GM19238 (cell line): Measurements from ENCODE around the gene CAMSAP2.

Experiments
- DNase-seq: peaks from one replicate; pipeline ENCODE4 v3.0.0; 2011; ENCODE audit warnings: low spot score; ENCODE audit not compliant: insufficient read length

Gene CAMSAP2

GRCh38 chr1:200838676-200839445 lies 100.2 kb downstream of the CAMSAP2 start:
- no peak for DNase-seq

GRCh38 chr1:200845360-200845759 lies 106.7 kb downstream of the CAMSAP2 start:
- no peak for DNase-seq

- no peak for DNase-seq
These were observed 107.7 kb downstream of the CAMSAP2 start for GRCh38 chr1:200846398-200846797.

DNA sequence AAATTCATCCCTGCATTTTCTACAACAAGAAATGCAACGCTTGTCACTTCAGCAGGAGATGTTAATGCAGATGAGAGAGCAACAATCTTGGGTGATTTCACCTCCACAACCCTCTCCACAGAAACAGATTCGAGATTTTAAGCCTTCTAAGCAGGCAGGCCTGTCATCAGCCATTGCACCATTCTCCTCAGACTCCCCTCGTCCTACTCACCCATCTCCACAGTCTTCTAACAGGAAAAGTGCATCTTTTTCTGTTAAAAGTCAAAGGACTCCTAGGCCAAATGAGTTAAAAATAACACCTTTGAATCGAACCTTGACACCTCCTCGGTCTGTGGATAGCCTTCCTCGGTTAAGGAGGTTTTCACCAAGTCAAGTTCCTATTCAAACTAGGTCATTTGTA lies 110.7 kb downstream of the CAMSAP2 start:
- DNase-seq: no peak

- no peak for DNase-seq
These were observed 111.9 kb downstream of the CAMSAP2 start for GRCh38 chr1:200850554-200850953.

DNA sequence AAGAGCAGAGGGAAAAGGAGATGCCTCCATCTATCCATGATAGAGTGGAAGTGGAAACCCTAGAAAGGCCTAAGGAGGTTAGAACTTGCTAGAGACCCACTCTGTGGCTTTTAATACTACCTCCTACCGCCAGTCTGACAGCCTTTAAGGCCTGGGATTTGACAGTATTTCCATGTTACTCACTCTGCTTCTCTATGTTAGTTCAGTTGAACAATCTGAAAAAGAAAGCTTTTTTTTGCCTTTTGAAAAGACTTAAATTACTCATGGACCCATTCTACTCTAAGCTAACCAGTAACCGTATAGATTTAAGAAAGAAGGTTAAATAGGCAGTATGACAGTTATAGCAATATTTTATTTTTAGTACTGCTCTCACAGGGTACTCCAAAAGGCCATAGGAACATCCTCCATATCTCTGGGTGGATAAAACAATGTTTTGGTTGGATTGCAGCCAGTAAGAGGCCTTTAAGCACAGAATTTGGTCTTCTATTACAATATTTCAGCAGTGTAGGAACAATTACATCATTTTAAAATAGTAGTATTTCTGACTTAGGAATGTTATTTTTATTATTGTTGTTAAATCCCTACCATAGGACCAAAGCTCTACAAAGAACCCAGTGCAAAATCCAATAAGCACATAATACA lies 118.1 kb downstream of the CAMSAP2 start:
- DNase-seq: no peak

DNA sequence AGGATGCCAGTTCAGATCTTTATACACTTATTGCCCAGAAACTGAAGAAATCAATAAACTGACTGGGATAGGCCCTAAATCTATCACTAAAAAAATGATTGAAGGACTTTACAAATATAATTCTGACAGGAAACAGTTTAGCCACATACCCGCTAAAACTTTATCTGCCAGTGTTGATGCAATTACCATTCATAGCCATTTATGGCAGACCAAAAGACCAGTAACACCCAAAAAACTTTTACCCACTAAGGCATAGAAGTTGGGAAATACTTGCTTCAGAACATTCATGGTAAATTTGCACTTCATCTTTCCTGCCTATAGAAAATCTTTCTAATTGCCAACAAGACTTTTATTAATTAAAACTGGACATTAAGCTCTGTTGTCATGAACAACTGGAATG lies 119.1 kb downstream of the CAMSAP2 start:
- DNase-seq: no peak

GRCh38 chr1:200861937-200862647 lies 123.4 kb downstream of the CAMSAP2 start:
- DNase-seq: no peak

GRCh38 chr1:200862713-200863415 lies 124.2 kb downstream of the CAMSAP2 start:
- no peak for DNase-seq

DNA sequence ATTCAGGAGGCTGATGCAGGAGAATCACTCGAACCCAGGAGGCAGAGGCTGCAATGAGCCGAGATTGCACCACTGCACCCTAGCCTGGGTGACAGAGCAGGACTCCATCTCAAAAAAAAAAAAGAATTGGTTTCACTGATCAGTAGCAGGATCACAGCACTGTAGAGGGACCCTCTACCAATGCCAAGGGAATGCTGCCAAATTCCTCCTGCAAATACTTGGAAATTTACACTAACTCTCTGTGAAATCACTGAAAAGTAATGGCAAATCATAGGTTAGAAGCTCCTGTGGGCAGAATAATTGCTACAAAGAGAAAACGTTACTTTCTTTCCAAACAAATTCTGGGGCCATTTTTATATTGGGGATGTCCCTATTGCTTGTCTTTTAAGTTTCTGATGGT lies 127.4 kb downstream of the CAMSAP2 start:
- no peak for DNase-seq

- peak; percentile 60 for DNase-seq
These were observed 127.8 kb downstream of the CAMSAP2 start for GRCh38 chr1:200866521-200866920.

- no peak for DNase-seq
These were observed 128.5 kb downstream of the CAMSAP2 start for GRCh38 chr1:200867018-200867811.

DNA sequence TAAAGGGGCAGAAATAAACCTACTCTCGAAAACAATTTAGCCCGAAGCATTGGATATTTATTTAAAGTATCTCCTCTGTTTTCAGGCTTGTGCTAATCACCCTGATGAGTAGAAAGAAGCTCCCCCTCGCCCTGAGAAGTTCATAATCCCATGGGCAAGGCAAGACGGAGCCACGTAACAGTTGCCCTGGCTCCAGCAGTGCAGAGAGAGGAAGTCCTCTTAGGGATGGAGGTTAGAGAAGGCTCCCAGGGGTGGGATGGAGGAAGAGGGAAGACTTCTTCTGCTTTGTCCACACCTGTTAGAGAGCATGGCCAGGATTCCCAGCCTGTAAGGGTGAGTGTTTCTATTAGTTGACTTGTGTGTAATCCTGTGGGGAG lies 130.7 kb downstream of the CAMSAP2 start:
- no peak for DNase-seq

DNA sequence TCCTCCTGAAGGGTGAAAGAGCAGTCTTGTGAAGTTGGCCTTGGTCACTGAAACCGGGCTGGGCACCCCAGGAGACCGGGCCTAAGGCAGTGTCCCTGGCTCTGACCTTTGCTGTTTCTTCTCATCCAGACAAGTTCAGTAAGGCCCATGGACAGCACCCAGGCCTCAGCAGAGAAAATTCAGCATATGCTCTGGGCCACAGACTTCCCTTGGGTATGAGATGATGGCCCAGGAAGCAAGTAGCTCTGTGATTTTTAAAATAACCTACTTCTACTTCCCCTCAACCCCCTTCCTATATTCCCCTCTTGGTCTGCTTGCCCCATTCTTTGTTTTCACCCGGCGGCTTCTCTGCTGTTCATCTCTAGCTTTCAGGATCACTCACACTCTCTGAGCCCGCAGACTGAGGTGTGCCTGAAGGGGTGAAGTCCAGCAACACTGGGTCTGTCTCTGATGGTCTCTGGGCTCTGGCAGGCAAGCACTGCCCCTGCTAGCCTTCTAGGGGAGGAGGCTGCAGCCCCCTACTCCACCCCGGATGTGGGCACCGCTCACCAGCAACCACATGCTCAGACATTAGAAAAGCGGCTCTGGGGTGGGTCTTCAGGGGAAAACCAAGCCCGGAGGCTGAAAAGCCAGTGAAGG lies 131.2 kb downstream of the CAMSAP2 start:
- DNase-seq: no peak

DNA sequence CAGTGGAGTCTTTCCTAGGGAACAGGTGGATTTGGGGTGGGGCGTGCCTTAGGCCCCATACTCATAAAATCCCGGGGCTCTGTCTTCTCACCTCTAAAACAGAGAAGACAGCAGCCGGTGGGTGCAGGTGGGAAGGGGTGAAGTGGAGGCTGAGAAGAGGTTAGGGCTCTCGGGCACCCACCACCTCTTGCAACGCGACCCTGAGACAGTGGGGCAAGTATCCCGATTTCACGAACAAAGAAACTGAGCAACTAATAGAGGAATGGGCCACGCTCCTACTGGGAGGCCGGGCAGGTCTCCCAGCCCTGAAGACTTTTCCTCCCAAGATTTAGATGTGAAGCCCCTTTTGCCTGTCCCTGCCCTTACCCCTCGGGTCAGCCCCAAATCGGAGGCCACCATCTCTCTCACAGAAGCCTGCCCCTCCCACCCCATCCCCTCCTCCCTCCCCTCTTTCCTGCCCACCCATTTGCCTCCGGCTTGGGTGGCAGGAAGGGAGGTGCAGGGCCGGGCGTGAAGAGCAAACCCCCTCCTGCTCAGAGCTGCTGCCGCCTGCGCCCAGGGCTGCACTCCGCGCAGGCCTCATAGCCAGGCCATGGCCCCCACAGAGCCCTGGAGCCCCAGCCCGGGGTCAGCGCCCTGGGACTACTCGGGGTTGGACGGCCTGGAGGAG lies 133.9 kb downstream of the CAMSAP2 start, which contains the start of gene GPR25:
GPR25 (plus strand) TSS at position 536 of the 670 bp plus-strand sequence; CDS start at position 593, 57 bp downstream.
- no peak for DNase-seq

DNA sequence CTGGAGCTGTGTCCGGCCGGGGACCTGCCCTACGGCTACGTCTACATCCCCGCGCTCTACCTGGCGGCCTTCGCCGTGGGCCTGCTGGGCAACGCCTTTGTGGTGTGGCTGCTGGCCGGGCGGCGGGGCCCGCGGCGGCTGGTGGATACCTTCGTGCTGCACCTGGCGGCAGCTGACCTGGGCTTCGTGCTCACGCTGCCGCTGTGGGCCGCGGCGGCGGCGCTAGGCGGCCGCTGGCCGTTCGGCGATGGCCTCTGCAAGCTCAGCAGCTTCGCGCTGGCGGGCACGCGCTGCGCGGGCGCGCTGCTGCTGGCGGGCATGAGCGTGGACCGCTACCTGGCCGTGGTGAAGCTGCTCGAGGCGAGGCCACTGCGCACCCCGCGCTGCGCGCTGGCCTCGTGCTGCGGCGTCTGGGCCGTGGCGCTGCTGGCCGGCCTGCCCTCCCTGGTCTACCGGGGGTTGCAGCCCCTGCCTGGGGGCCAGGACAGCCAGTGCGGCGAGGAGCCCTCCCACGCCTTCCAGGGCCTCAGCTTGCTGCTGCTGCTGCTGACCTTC lies 134.5 kb downstream of the CAMSAP2 start:
- no peak for DNase-seq

DNA sequence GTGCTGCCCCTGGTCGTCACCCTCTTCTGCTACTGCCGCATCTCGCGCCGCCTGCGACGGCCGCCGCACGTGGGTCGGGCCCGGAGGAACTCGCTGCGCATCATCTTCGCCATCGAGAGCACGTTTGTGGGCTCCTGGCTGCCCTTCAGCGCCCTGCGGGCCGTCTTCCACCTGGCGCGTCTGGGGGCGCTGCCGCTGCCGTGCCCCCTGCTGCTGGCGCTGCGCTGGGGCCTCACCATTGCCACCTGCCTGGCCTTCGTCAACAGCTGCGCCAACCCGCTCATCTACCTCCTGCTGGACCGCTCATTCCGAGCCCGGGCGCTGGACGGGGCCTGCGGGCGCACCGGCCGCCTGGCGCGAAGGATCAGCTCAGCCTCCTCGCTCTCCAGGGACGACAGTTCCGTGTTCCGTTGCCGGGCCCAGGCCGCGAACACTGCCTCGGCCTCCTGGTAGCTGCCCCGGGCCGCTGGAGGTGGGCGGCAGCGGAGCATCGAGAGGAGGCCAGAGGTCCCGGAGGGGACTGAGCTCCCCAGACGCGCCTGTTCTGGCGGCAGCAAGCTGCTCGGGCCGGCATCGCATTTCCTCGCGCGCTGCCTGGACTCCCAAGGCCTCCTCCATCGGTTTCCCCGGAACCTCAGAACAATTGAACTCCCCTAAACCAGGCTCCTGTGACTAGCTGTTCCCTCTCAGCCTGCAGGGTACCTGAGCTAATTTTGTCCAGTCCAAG lies 135.1 kb downstream of the CAMSAP2 start:
- no peak for DNase-seq

DNA sequence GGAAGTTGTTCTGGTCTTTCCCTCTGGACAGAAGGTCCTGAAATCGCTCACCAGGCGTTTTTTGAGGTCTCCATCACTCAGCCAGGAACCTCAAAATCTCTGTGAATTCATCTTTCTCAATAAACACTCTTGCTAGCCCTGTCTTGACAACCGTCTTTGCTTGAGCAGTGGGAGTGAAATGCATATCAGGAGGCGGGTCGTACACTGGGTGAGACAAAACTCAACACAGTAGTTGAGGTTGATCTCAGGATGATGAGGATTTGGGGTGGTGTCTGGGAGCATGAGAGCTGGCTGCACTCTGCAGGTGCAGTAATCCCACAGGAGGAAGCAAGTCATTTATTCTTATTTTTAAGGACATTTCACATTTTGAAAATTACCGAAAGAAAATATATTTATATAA lies 136.0 kb downstream of the CAMSAP2 start:
- no peak for DNase-seq

DNA sequence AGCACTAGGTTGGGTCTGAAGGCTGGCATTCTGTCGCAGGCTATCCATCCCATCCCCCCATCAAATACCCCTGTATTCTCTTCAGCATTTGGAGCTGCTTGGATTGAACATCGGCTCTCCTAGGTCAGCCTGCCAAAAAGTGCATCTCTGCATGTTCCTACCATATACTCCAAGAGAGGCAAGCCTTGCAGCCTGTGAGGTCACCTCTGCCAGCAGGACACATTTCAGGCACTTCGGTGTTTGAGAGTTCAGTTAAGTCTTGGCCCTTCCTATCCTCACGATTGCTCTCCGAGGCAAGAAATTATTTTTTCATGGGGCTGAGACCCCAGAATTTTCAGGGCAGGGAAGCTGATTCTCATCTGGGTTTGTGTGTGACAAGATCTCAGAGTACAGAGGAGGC lies 136.7 kb downstream of the CAMSAP2 start:
- DNase-seq: no peak
